Astrocyte (in vitro differentiated cells and primary cell): ENCODE measurements around the gene LYPD6. TPM values are rescaled to one million over a fixed set of nuclear protein-coding genes. Genes with fewer than 3 reads are reported as not detected.
"Not testable (repeated sequence)": the region's sequence is repeated elsewhere in the genome, so short reads cannot be mapped to it uniquely, and the experiment has no call there.

Experiments used
- DNase-seq: peaks from one replicate; pipeline ENCODE4 v3.0.0-alpha.2; 2010; ENCODE audit warnings: low read depth
- FAIRE-seq: peaks from 2 replicates; lab custom pipeline; 2011; peaks lifted over from hg19 to GRCh38; lab: Jason Lieb, UNC
- H2AFZ ChIP-seq: 2 replicates; pipeline ENCODE4 v1.6.0; 2012; ENCODE audit warnings: low read depth, low read length, inconsistent platforms
- H3K27ac ChIP-seq: 2 replicates; pipeline ENCODE4 v1.5.1; 2011; ENCODE audit warnings: low read depth, low read length, inconsistent platforms
- H3K27me3 ChIP-seq: 2 replicates; pipeline ENCODE4 v1.6.0; 2011; ENCODE audit warnings: low read length, inconsistent platforms; ENCODE audit not compliant: insufficient read depth
- H3K36me3 ChIP-seq: 2 replicates; pipeline ENCODE4 v1.5.1; 2011; ENCODE audit warnings: low read length, inconsistent platforms; ENCODE audit not compliant: insufficient read depth
- H3K4me1 ChIP-seq: 2 replicates; pipeline ENCODE4 v1.5.1; 2011; ENCODE audit warnings: low read length, inconsistent platforms; ENCODE audit not compliant: insufficient read depth
- H3K4me2 ChIP-seq: 2 replicates; pipeline ENCODE4 v1.6.0; 2012; ENCODE audit warnings: low read length, inconsistent platforms
- H3K4me3 ChIP-seq: 2 replicates; pipeline ENCODE4 v1.5.1; 2011; ENCODE audit warnings: low read depth, mild to moderate bottlenecking, low read length, inconsistent platforms; ENCODE audit not compliant: insufficient read depth
- H3K79me2 ChIP-seq: 2 replicates; pipeline ENCODE4 v1.6.0; 2012; ENCODE audit warnings: mild to moderate bottlenecking, low read length, inconsistent platforms; ENCODE audit not compliant: insufficient read depth
- H3K9ac ChIP-seq: 2 replicates; pipeline ENCODE4 v1.6.0; 2012; ENCODE audit warnings: mild to moderate bottlenecking, low read length, inconsistent platforms
- H3K9me3 ChIP-seq: 2 replicates; pipeline ENCODE4 v1.5.1; 2012; ENCODE audit warnings: low read depth, mild to moderate bottlenecking, low read length, inconsistent platforms; ENCODE audit not compliant: insufficient read depth
- H4K20me1 ChIP-seq: 2 replicates; pipeline ENCODE4 v1.6.0; 2012; ENCODE audit warnings: low read length, inconsistent platforms; ENCODE audit not compliant: insufficient read depth
- H3K27ac Mint-ChIP-seq: one replicate; pipeline ENCODE4 v1.8.0; 2021; ENCODE audit warnings: mild to moderate bottlenecking, mixed read lengths; ENCODE audit not compliant: unreplicated experiment
- H3K27me3 Mint-ChIP-seq: one replicate; pipeline ENCODE4 v1.8.0; 2021; ENCODE audit warnings: low read depth, mixed read lengths; ENCODE audit not compliant: unreplicated experiment
- H3K36me3 Mint-ChIP-seq: one replicate; pipeline ENCODE4 v1.8.0; 2021; ENCODE audit warnings: low read depth, mixed read lengths; ENCODE audit not compliant: unreplicated experiment
- H3K4me1 Mint-ChIP-seq: one replicate; pipeline ENCODE4 v1.8.0; 2021; ENCODE audit warnings: low read depth, mixed read lengths; ENCODE audit not compliant: unreplicated experiment
- H3K4me3 Mint-ChIP-seq: one replicate; pipeline ENCODE4 v1.8.0; 2021; ENCODE audit warnings: mild to moderate bottlenecking, moderate library complexity, mixed read lengths; ENCODE audit not compliant: unreplicated experiment
- H3K9me3 Mint-ChIP-seq: one replicate; pipeline ENCODE4 v1.8.0; 2021; ENCODE audit warnings: mild to moderate bottlenecking, mixed read lengths; ENCODE audit not compliant: unreplicated experiment
- EZH2 ChIP-seq: IDR thresholded peaks from 2 replicates; pipeline ENCODE4 v1.6.1; 2012; ENCODE audit warnings: mild to moderate bottlenecking, low read length, inconsistent platforms; ENCODE audit not compliant: insufficient read depth
- total RNA-seq: library from RNA; stranded (reverse); gene quantifications from 2 replicates; pipeline ENCODE4 v1.2.1, GENCODE V29; 2021
- TF ChIP-seq, protein P1 (sequence below): IDR thresholded peaks from 2 replicates; pipeline ENCODE4 v1.5.1; 2011; ENCODE audit warnings: low read depth, mild to moderate bottlenecking, inconsistent platforms, low read length, moderate library complexity; ENCODE audit not compliant: insufficient read depth

The LYPD6 gene
- total RNA-seq, 1 donor from 2014 or later = 1.4 TPM

DNA sequence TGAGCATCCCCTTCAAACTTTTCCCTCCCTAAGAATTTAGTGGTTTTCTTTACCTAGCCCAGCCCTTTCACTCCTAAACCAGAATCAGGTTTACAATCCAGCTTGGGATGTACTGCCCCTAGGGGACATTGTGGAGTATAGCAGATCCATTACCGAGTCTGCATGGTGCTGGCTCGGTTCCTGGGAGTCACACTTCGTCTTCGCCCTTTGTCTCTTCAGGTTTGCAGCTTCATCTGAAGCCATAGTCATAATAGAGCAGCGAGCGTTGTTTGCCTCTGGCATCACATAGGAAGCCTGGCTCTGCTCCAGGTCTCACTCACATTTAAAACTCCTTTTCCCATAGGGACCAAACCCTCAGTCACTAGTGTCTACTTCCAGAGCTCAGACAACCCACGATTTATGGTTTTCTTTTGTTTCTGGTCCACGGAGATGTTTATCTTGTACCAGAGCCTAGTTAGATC lies 16.8 kb upstream of the LYPD6 start:
- TF ChIP-seq, protein P1, sequence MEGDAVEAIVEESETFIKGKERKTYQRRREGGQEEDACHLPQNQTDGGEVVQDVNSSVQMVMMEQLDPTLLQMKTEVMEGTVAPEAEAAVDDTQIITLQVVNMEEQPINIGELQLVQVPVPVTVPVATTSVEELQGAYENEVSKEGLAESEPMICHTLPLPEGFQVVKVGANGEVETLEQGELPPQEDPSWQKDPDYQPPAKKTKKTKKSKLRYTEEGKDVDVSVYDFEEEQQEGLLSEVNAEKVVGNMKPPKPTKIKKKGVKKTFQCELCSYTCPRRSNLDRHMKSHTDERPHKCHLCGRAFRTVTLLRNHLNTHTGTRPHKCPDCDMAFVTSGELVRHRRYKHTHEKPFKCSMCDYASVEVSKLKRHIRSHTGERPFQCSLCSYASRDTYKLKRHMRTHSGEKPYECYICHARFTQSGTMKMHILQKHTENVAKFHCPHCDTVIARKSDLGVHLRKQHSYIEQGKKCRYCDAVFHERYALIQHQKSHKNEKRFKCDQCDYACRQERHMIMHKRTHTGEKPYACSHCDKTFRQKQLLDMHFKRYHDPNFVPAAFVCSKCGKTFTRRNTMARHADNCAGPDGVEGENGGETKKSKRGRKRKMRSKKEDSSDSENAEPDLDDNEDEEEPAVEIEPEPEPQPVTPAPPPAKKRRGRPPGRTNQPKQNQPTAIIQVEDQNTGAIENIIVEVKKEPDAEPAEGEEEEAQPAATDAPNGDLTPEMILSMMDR = peak; percentile 67
- no peak for TF ChIP-seq EZH2
- H3K27me3 ChIP-seq = no peaks in the 10 kb centered on the region
- H4K20me1 ChIP-seq = no peaks in the 10 kb centered on the region
- peak overlapping the region; percentile 23 for H3K4me2 ChIP-seq
- no peaks in the 10 kb centered on the region for H3K4me1 Mint-ChIP-seq
- FAIRE-seq (no peak), DNase-seq (peak; percentile 3)
- H3K9me3 ChIP-seq = no peaks in the 10 kb centered on the region
- no peak overlapping the region for H3K4me3 ChIP-seq
- no peaks in the 10 kb centered on the region for H3K4me1 ChIP-seq
- no peaks in the 10 kb centered on the region for H3K9me3 Mint-ChIP-seq
- H3K27ac ChIP-seq = no peak overlapping the region
- no peaks in the 10 kb centered on the region for H3K36me3 Mint-ChIP-seq
- H3K27me3 Mint-ChIP-seq = no peaks in the 10 kb centered on the region
- no peak overlapping the region for H3K9ac ChIP-seq
- no peaks in the 10 kb centered on the region for H3K79me2 ChIP-seq
- H2AFZ ChIP-seq = peak overlapping the region; percentile 8
- H3K27ac Mint-ChIP-seq = no peak overlapping the region
- H3K4me3 Mint-ChIP-seq = no peak overlapping the region
- no peaks in the 10 kb centered on the region for H3K36me3 ChIP-seq

DNA sequence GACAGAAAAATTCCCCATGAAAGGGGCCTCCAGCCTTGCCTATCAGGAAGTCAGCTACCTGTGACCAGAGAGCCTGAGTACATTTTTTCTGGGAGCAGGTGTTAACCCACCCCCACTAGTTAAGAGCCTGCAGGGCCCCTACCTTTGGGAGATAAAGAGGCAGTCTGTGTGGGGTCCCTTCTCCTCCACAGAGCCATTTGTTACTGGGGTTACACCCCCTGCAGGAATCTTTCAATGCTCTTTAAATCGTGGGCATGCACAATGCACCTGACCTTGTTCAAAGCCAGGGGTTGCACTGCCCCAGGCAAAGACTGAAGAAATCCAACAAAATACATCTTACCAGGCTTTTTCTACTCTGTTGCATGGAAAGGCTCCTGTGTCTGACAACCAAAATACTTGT lies 15.7 kb upstream of the LYPD6 start:
- Histone ChIP-seq H3K79me2 (no peaks in the 10 kb centered on the region), H3K9me3 (no peaks in the 10 kb centered on the region), H3K4me1 (no peaks in the 10 kb centered on the region), H3K4me2 (no peak overlapping the region), H3K27ac (no peak overlapping the region), H4K20me1 (no peaks in the 10 kb centered on the region), H3K9ac (no peak overlapping the region), H3K27me3 (no peaks in the 10 kb centered on the region), H2AFZ (no peak overlapping the region), H3K4me3 (no peak overlapping the region), H3K36me3 (no peaks in the 10 kb centered on the region)
- no peaks in the 10 kb centered on the region for H3K9me3 Mint-ChIP-seq
- no peak overlapping the region for H3K27ac Mint-ChIP-seq
- TF ChIP-seq, protein P1 = no peak
- no peak for TF ChIP-seq EZH2
- no peak overlapping the region for H3K4me3 Mint-ChIP-seq
- H3K36me3 Mint-ChIP-seq = no peaks in the 10 kb centered on the region
- H3K4me1 Mint-ChIP-seq = no peaks in the 10 kb centered on the region
- no peaks in the 10 kb centered on the region for H3K27me3 Mint-ChIP-seq
- no peak for DNase-seq
- no peak for FAIRE-seq

DNA sequence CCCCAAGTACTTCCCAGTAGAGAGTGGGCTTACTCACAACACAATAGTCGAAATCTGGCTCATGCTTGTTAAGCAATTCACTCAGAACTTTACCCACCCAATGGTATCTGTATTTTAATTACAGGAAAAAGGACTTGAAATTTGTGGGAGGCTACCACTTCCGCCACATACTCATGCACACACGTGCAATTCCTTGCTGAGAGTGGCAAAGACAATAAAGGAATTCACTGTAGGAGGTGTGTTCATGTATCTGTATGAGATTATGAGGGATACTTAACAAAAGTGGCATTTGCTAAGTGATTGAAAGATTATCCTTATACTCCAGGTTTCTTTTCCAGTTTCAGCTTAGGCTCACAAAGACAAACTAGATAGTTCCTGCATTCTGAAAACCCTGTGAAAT lies 14.9 kb upstream of the LYPD6 start:
- no peak overlapping the region for H3K27ac Mint-ChIP-seq
- no peak overlapping the region for H3K4me3 ChIP-seq
- no peaks in the 10 kb centered on the region for H3K4me1 Mint-ChIP-seq
- H3K4me2 ChIP-seq = no peak overlapping the region
- H3K9me3 ChIP-seq = no peaks in the 10 kb centered on the region
- H2AFZ ChIP-seq = no peak overlapping the region
- DNase-seq = no peak
- no peaks in the 10 kb centered on the region for H3K4me1 ChIP-seq
- no peak for FAIRE-seq
- no peaks in the 10 kb centered on the region for H3K36me3 Mint-ChIP-seq
- no peaks in the 10 kb centered on the region for H3K36me3 ChIP-seq
- H3K4me3 Mint-ChIP-seq = no peak overlapping the region
- no peaks in the 10 kb centered on the region for H3K9me3 Mint-ChIP-seq
- H3K27ac ChIP-seq = no peak overlapping the region
- TF ChIP-seq, protein P1 = no peak
- TF ChIP-seq EZH2 = no peak
- H3K27me3 Mint-ChIP-seq = no peaks in the 10 kb centered on the region
- no peaks in the 10 kb centered on the region for H3K79me2 ChIP-seq
- no peaks in the 10 kb centered on the region for H3K27me3 ChIP-seq
- no peak overlapping the region for H3K9ac ChIP-seq
- no peaks in the 10 kb centered on the region for H4K20me1 ChIP-seq

- not testable (repeated sequence) for H4K20me1 ChIP-seq, H3K9me3 Mint-ChIP-seq, H3K4me3 Mint-ChIP-seq, H3K4me1 Mint-ChIP-seq, H3K36me3 ChIP-seq, H3K27ac Mint-ChIP-seq, H3K36me3 Mint-ChIP-seq, H3K9ac ChIP-seq, DNase-seq, H3K4me3 ChIP-seq, H2AFZ ChIP-seq, H3K27me3 Mint-ChIP-seq, H3K79me2 ChIP-seq, H3K4me1 ChIP-seq, H3K27ac ChIP-seq, H3K9me3 ChIP-seq, FAIRE-seq, H3K4me2 ChIP-seq, H3K27me3 ChIP-seq
These were observed 11.8 kb upstream of the LYPD6 start for GRCh38 chr2:149318566-149318965.
